ENCODE data around the gene TTI1. TPM values are rescaled to one million over a fixed set of nuclear protein-coding genes. Genes with fewer than 3 reads are reported as not detected.

The TTI1 gene
- total RNA-seq, 1 donor from 2014 or later = 51.9 TPM

- Mint-ChIP-seq H3K9me3 (ENCODE audit: low read depth) (peaks cover 7% of the 10 kb centered on the region), H3K27me3 (peaks cover 6% of the 10 kb centered on the region), H3K4me3 (ENCODE audit: low read depth) (no peak overlapping the region), H3K4me1 (ENCODE audit: low read depth) (no peaks in the 10 kb centered on the region), H3K36me3 (ENCODE audit: insufficient read depth) (no peaks in the 10 kb centered on the region), H3K27ac (no peak overlapping the region)
- TF ChIP-seq, protein P1, sequence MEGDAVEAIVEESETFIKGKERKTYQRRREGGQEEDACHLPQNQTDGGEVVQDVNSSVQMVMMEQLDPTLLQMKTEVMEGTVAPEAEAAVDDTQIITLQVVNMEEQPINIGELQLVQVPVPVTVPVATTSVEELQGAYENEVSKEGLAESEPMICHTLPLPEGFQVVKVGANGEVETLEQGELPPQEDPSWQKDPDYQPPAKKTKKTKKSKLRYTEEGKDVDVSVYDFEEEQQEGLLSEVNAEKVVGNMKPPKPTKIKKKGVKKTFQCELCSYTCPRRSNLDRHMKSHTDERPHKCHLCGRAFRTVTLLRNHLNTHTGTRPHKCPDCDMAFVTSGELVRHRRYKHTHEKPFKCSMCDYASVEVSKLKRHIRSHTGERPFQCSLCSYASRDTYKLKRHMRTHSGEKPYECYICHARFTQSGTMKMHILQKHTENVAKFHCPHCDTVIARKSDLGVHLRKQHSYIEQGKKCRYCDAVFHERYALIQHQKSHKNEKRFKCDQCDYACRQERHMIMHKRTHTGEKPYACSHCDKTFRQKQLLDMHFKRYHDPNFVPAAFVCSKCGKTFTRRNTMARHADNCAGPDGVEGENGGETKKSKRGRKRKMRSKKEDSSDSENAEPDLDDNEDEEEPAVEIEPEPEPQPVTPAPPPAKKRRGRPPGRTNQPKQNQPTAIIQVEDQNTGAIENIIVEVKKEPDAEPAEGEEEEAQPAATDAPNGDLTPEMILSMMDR (IDR thresholded peaks at IDR 0.05; ENCODE audit: unreplicated experiment) = no peak
- DNase-seq (ENCODE audit: low spot score, unreplicated experiment) = no peak
These were observed 72.2 kb downstream of the TTI1 start for GRCh38 chr20:37961066-37961465.

DNA sequence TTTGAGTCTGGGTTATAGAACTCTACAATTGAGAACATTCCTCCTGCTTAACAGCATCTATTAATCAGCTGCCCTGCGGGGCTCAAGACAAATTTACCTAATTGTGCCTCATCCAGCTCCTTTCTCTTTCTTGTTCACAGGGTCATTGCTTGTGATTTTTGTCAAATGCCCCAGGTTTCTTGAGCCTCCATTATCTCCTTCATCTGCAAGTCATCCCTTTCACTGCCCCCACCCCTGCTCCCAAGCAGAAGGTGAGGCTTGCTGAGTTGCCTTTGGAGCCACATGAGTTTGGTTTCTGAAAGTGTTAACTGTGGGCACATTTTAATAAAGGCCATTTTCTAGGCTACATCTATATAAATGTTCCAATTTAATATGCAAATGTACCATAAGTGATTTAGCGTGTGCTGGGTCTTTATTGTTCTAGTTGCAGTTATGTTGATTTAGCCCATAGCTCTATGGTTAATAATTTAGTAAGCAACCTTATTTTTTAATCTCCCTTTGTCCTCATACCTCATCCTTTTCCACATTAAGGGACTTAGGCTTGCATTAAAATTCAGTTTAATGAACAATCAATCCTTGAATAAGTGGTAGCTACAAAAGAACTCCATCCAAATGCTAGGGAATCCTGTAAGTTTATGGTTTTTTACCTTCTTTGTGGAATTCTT lies 74.3 kb downstream of the TTI1 start:
- no peaks in the 10 kb centered on the region for H3K36me3 Mint-ChIP-seq (ENCODE audit: insufficient read depth)
- peaks cover 6% of the 10 kb centered on the region for H3K9me3 Mint-ChIP-seq (ENCODE audit: low read depth)

GRCh38 chr20:37956107-37956585 lies 77.1 kb downstream of the TTI1 start:
- DNase-seq (ENCODE audit: low spot score, unreplicated experiment) = no peak
- H3K27me3 Mint-ChIP-seq = no peaks in the 10 kb centered on the region
- TF ChIP-seq, protein P1 (IDR thresholded peaks at IDR 0.05; ENCODE audit: unreplicated experiment) = no peak
- no peak overlapping the region for H3K4me3 Mint-ChIP-seq (ENCODE audit: low read depth)
- H3K36me3 Mint-ChIP-seq (ENCODE audit: insufficient read depth) = no peaks in the 10 kb centered on the region
- no peak overlapping the region for H3K27ac Mint-ChIP-seq
- peaks cover 2% of the 10 kb centered on the region for H3K9me3 Mint-ChIP-seq (ENCODE audit: low read depth)
- H3K4me1 Mint-ChIP-seq (ENCODE audit: low read depth) = no peaks in the 10 kb centered on the region

More for the DNA sequence above, 74.3 kb downstream of the TTI1 start:
- Mint-ChIP-seq H3K4me3 (ENCODE audit: low read depth) (no peak overlapping the region), H3K27me3 (peaks cover 2% of the 10 kb centered on the region), H3K27ac (no peak overlapping the region), H3K4me1 (ENCODE audit: low read depth) (no peaks in the 10 kb centered on the region)
- DNase-seq (ENCODE audit: low spot score, unreplicated experiment) = no peak
- TF ChIP-seq, protein P1 (IDR thresholded peaks at IDR 0.05; ENCODE audit: unreplicated experiment) = no peak

GRCh38 chr20:37955511-37955910 lies 77.7 kb downstream of the TTI1 start:
- H3K9me3 Mint-ChIP-seq (ENCODE audit: low read depth) = no peaks in the 10 kb centered on the region
- no peaks in the 10 kb centered on the region for H3K27me3 Mint-ChIP-seq
- no peak for DNase-seq (ENCODE audit: low spot score, unreplicated experiment)
- H3K36me3 Mint-ChIP-seq (ENCODE audit: insufficient read depth) = peaks cover 1% of the 10 kb centered on the region
- H3K4me3 Mint-ChIP-seq (ENCODE audit: low read depth) = no peak overlapping the region
- no peaks in the 10 kb centered on the region for H3K4me1 Mint-ChIP-seq (ENCODE audit: low read depth)
- TF ChIP-seq, protein P1 (IDR thresholded peaks at IDR 0.05; ENCODE audit: unreplicated experiment) = no peak
- H3K27ac Mint-ChIP-seq = no peak overlapping the region

- no peaks in the 10 kb centered on the region for H3K27me3 Mint-ChIP-seq
- no peak for DNase-seq (ENCODE audit: low spot score, unreplicated experiment)
- TF ChIP-seq, protein P1 (IDR thresholded peaks at IDR 0.05; ENCODE audit: unreplicated experiment) = no peak
- H3K4me1 Mint-ChIP-seq (ENCODE audit: low read depth) = no peaks in the 10 kb centered on the region
- no peak overlapping the region for H3K4me3 Mint-ChIP-seq (ENCODE audit: low read depth)
- no peaks in the 10 kb centered on the region for H3K9me3 Mint-ChIP-seq (ENCODE audit: low read depth)
- no peak overlapping the region for H3K27ac Mint-ChIP-seq
- peaks cover 2% of the 10 kb centered on the region for H3K36me3 Mint-ChIP-seq (ENCODE audit: insufficient read depth)
These were observed 78.6 kb downstream of the TTI1 start for GRCh38 chr20:37954626-37955025.

Measured in progenitor cell of endocrine pancreas (in vitro differentiated cells).